HepG2 (cell line): ENCODE results near the gene AFAP1. TPM values are rescaled to one million over a fixed set of nuclear protein-coding genes. Genes with fewer than 3 reads are reported as not detected.

Source experiments
- ATAC-seq: fragments of 200-7000 bp; cut with Tn5 transposase; 3 replicates; pipeline ENCODE4 v1.9.1; 2020; ENCODE audit warnings: mild to moderate bottlenecking, moderate library complexity
- BruUV-seq: library from RNA; stranded (reverse); fragments of 400-500 nt; replicated peaks from 2 replicates; lab custom pipeline; 2021; lab: Mats Ljungman, UMichigan
- CTCF ChIA-PET: fragments of 300-600 bp; formaldehyde crosslinking; extraction: SDS; loops from one replicate; lab custom pipeline; 2021; ENCODE audit warnings: low total read pairs, inconsistent platforms, low intra/inter-chr PET ratio; lab: Yijun Ruan, JAX
- POLR2A ChIA-PET: fragments of 350-600 bp; sonication (Branson Sonifier 250); formaldehyde crosslinking; loops from one replicate; lab custom pipeline; 2020; ENCODE audit warnings: antibody characterized with exemption, inconsistent platforms; lab: Yijun Ruan, JAX
- DNase-seq: peaks from one replicate; pipeline ENCODE4 v3.0.0-alpha.2; 2015; ENCODE audit warnings: low spot score
- FAIRE-seq: peaks from 3 replicates; lab custom pipeline; 2011; peaks lifted over from hg19 to GRCh38; lab: Jason Lieb, UNC
- H2AFZ ChIP-seq: one replicate; pipeline ENCODE4 v1.6.1; 2011; ENCODE audit warnings: low read length, inconsistent platforms
- H3K27ac ChIP-seq: fragments of 300-600 bp; 3 replicates; pipeline ENCODE4 v1.8.0; 2011; ENCODE audit warnings: mixed run types, mild to moderate bottlenecking, mixed read lengths, low read length, inconsistent platforms; ENCODE audit not compliant: insufficient read depth; ENCODE audit errors: extremely low read length
- H3K27me3 ChIP-seq, 2 experiments: fragments of 200-600 bp in 1 of 2; 2 replicates in 1 of 2; 3 replicates in 1 of 2; pipeline versions ENCODE4 v1.6.0 to v1.8.0; 2011; ENCODE audit warnings: low read length in 2 of 2, mild to moderate bottlenecking in 2 of 2, moderate library complexity in 2 of 2, inconsistent platforms in 1 of 2; ENCODE audit not compliant: insufficient read depth in 2 of 2, control insufficient read depth in 1 of 2
- H3K36me3 ChIP-seq, 2 experiments: fragments of 200-600 bp in 1 of 2; replicated peaks in 1 of 2; 2 replicates in 1 of 2; 3 replicates in 1 of 2; pipeline versions ENCODE4 v1.5.1 to v1.8.0; 2011; ENCODE audit warnings: low read length in 2 of 2, inconsistent platforms in 1 of 2; ENCODE audit not compliant: insufficient read depth in 2 of 2, control insufficient read depth in 1 of 2
- H3K4me1 ChIP-seq: 2 replicates; pipeline ENCODE4 v1.5.1; 2012; ENCODE audit warnings: low read length, inconsistent platforms; ENCODE audit not compliant: insufficient read depth
- H3K4me2 ChIP-seq: 2 replicates; pipeline ENCODE4 v1.6.0; 2011; ENCODE audit warnings: low read depth, low read length, inconsistent platforms
- H3K4me3 ChIP-seq, 3 experiments: fragments of 200-600 bp in 1 of 3; sonication (generic), shearing (Covaris generic) in 1 of 3; replicated peaks in 1 of 3; 2 replicates each; pipeline ENCODE4 v1.5.1; 2011 to 2016; ENCODE audit warnings: low read length in 3 of 3, inconsistent platforms in 2 of 3, low read depth in 2 of 3, mild to moderate bottlenecking in 2 of 3, control low read depth in 1 of 3, mixed read lengths in 1 of 3; ENCODE audit not compliant: insufficient read depth in 1 of 3
- H3K79me2 ChIP-seq: one replicate; pipeline ENCODE4 v1.6.1; 2011; ENCODE audit warnings: low read length, inconsistent platforms; ENCODE audit not compliant: insufficient read depth
- H3K9ac ChIP-seq: 2 replicates; pipeline ENCODE4 v1.6.0; 2011; ENCODE audit warnings: mild to moderate bottlenecking, low read depth, low read length, inconsistent platforms; ENCODE audit not compliant: insufficient read depth
- H3K9me3 ChIP-seq: 2 replicates; pipeline ENCODE4 v1.5.1; 2012; ENCODE audit warnings: mild to moderate bottlenecking, low read length
- H4K20me1 ChIP-seq: 2 replicates; pipeline ENCODE4 v1.6.0; 2011; ENCODE audit warnings: inconsistent platforms, mild to moderate bottlenecking, low read length, moderate library complexity; ENCODE audit not compliant: insufficient read depth
- CBX2 ChIP-seq, 2 experiments: fragments of 200-600 bp in 1 of 2; sonication (generic); formaldehyde crosslinking in 1 of 2; IDR thresholded peaks; 2 replicates each; pipeline versions ENCODE4 v1.7.0 to v1.8.1; 2018 to 2022; ENCODE audit warnings: low read depth in 2 of 2, low read length in 1 of 2, mild to moderate bottlenecking in 1 of 2, missing genetic modification reagents in 1 of 2
- DZIP1 ChIP-seq: sonication (generic); formaldehyde crosslinking; IDR thresholded peaks from 2 replicates; pipeline ENCODE4 v1.5.0; 2020; ENCODE audit warnings: mild to moderate bottlenecking, missing genetic modification reagents
- KLF12 ChIP-seq: sonication (generic); formaldehyde crosslinking; IDR thresholded peaks from 2 replicates; pipeline ENCODE4 v1.4.0; 2020; ENCODE audit warnings: missing genetic modification reagents, borderline replicate concordance
- PTBP1 ChIP-seq: fragments of 200-400 bp; formaldehyde crosslinking; IDR thresholded peaks from 2 replicates; pipeline ENCODE4 v1.6.1; 2018; ENCODE audit warnings: low read length, low read depth; ENCODE audit not compliant: poor library complexity, severe bottlenecking
- RERE ChIP-seq: IDR thresholded peaks from 2 replicates; pipeline ENCODE4 v1.6.1; 2016; ENCODE audit warnings: low read depth, missing genetic modification reagents, missing compliant biosample characterization
- ZNF124 ChIP-seq: sonication (generic); formaldehyde crosslinking; IDR thresholded peaks from 2 replicates; pipeline ENCODE4 v1.4.0; 2020; ENCODE audit warnings: missing genetic modification reagents
- ZNF256 ChIP-seq: sonication (generic); formaldehyde crosslinking; conservative IDR thresholded peaks from 2 replicates; pipeline ENCODE4 v1.4.0; 2020; ENCODE audit warnings: missing genetic modification reagents
- ZNF367 ChIP-seq: sonication (generic); formaldehyde crosslinking; IDR thresholded peaks from 2 replicates; pipeline ENCODE4 v1.4.0; 2020; ENCODE audit warnings: missing genetic modification reagents, borderline replicate concordance
- ZNF510 ChIP-seq: sonication (generic); formaldehyde crosslinking; IDR thresholded peaks from 2 replicates; pipeline ENCODE4 v1.4.0; 2020; ENCODE audit warnings: low read depth, mild to moderate bottlenecking, missing genetic modification reagents
- ZNF724P ChIP-seq: sonication (generic); formaldehyde crosslinking; IDR thresholded peaks from 2 replicates; pipeline ENCODE4 v1.8.0; 2022; ENCODE audit warnings: missing genetic modification reagents, borderline replicate concordance
- WGBS: methylation state at CpG from one replicate; pipeline ENCODE4 v1.1.6; 2017; ENCODE audit warnings: low lambda C conversion rate; 5-methylcytosine and 5-hydroxymethylcytosine counted together
- in situ Hi-C: cut with HindIII; loops from 2 replicates; pipeline ENCODE4 v1.10.0; 2017; ENCODE audit warnings: low pct_unique_long_range_greater_than_20kb; ENCODE audit not compliant: extremely low pct_ligation_motif_present
- intact Hi-C: fragments of 100-400 bp; cut with micrococcal nuclease; formaldehyde crosslinking; loops from one replicate; pipeline ENCODE4 v1.10.0; 2022; ENCODE audit not compliant: unreplicated experiment
- polyA plus RNA-seq, 8 experiments: library from polyadenylated mRNA; depleted of rRNA in 3 of 8; stranded (reverse) in 7 of 8; unstranded in 1 of 8; fragments of >200 nt; fragmentation: Illumina TruSeq in 4 of 8; extraction: Trizol in 4 of 8; gene quantifications; 2 replicates each; pipeline versions ENCODE4 v1.2.1 to v1.2.3, GENCODE V29; 2011 to 2016; ENCODE audit warnings: low read depth in 4 of 8, missing spikeins in 1 of 8, mixed read lengths in 1 of 8; ENCODE audit not compliant: insufficient read depth in 1 of 8
- total RNA-seq, 5 experiments: library from RNA; depleted of rRNA; stranded (reverse); fragments of >200 nt; fragmentation: Illumina TruSeq; extraction: Trizol; gene quantifications; 2 replicates each; pipeline ENCODE4 v1.2.3, GENCODE V29; 2016; ENCODE audit warnings: low read depth in 1 of 5
- TF ChIP-seq, protein P1 (sequence below): sonication (generic); formaldehyde crosslinking; IDR thresholded peaks from 2 replicates; pipeline ENCODE4 v1.4.0; 2020; ENCODE audit warnings: missing genetic modification reagents

AFAP1 gene
- total and polyA plus RNA-seq, 2 of the 13 experiments (the other 11 are each of a cell fraction or from before 2014, with no cell fraction given), result 2.5 TPM

- FAIRE-seq (no peak), DNase-seq (no peak), ATAC-seq (no peak)
- no peak for TF ChIP-seq PTBP1
- no peak for TF ChIP-seq ZNF124
- TF ChIP-seq, protein P1, sequence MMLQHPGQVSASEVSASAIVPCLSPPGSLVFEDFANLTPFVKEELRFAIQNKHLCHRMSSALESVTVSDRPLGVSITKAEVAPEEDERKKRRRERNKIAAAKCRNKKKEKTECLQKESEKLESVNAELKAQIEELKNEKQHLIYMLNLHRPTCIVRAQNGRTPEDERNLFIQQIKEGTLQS (CRISPR knock-in tag), result no peak
- no peak for TF ChIP-seq ZNF724P (CRISPR knock-in tag)
- TF ChIP-seq ZNF256 (CRISPR knock-in tag), result no peak
- no peak for TF ChIP-seq RERE (CRISPR knock-in tag)
- no peak for TF ChIP-seq ZNF510
- TF ChIP-seq DZIP1 (CRISPR knock-in tag), result no peak
- TF ChIP-seq CBX2 (IDR thresholded peaks at IDR 0.05; ENCODE audit: low read depth, low read length), result no peak
- no peak for TF ChIP-seq CBX2 (CRISPR knock-in tag; IDR thresholded peaks at IDR 0.05; ENCODE audit: low read depth)
- no peak for TF ChIP-seq KLF12 (CRISPR knock-in tag)
- no peak for TF ChIP-seq ZNF367 (CRISPR knock-in tag)
- no peak overlapping the region for H3K4me3 ChIP-seq
- H3K4me1 ChIP-seq, result 0 out of 2 replicates have a peak, but pooled peaks cover 4% of the 10 kb centered on the region
- H3K9me3 ChIP-seq, result no peaks in the 10 kb centered on the region
- ChIA-PET POLR2A (interaction anchor here (1.4 kb wide), 1 partner anchor 42 kb away, joined by 3 read pairs; no protein-coding TSS in a partner anchor), CTCF (no interaction called here)
- H3K27ac ChIP-seq, result no peak overlapping the region
- H3K36me3 ChIP-seq, result no peaks in the 10 kb centered on the region
- H3K9ac ChIP-seq, result no peak overlapping the region
- H4K20me1 ChIP-seq, result no peaks in the 10 kb centered on the region
- 76% methylated on average over 8 of the region's 11 CpGs for WGBS
- no peak overlapping the region for H3K4me2 ChIP-seq
- H3K27me3 ChIP-seq, result no peaks in the 10 kb centered on the region
- no peaks in the 10 kb centered on the region for H3K79me2 ChIP-seq
- no TSS peak for BruUV-seq
- in situ Hi-C loops, result no loop called here
- no peak overlapping the region for H2AFZ ChIP-seq
- intact Hi-C loops, result no loop called here
These were observed 224.2 kb downstream of the AFAP1 start for GRCh38 chr4:7715271-7716009.
